Right lung (tissue), 5 donors: Measurements from ENCODE around the gene DIPK1B. TPM values are rescaled to one million over a fixed set of nuclear protein-coding genes. Genes with fewer than 3 reads are reported as not detected.
A peak's percentile ranks its signal among the peaks of the same experiment; 100 is the strongest.

Source experiments
- DNase-seq, 2 donors: peaks; one replicate each; pipeline ENCODE4 v3.0.0-alpha.2; 2013
- polyA plus RNA-seq, 5 donors: library from polyadenylated mRNA; unstranded; fragments of 120-200 nt; gene quantifications; one replicate each; pipeline versions ENCODE4 v1.2.1 to v1.2.3, GENCODE V29; 2013; ENCODE audit warnings: inconsistent platforms in 1 of 5, low replicate concordance in 1 of 5; ENCODE audit not compliant: insufficient read length in 5 of 5, insufficient read depth in 1 of 5

DIPK1B gene
- polyA plus RNA-seq, 5 donors: 22.7 to 47.6 (median 29.8) TPM

GRCh38 chr9:136734837-136735496 is 22.6 kb downstream of the DIPK1B start:
- DNase-seq: no peak

- DNase-seq: no peak
Observed at GRCh38 chr9:136735812-136736480, 23.6 kb downstream of the DIPK1B start.

- no peak for DNase-seq
Observed at GRCh38 chr9:136738960-136739359, 26.6 kb downstream of the DIPK1B start.

GRCh38 chr9:136739509-136739908 is 27.1 kb downstream of the DIPK1B start:
- DNase-seq: no peak

- no peak for DNase-seq
Observed at GRCh38 chr9:136740069-136740468, 27.7 kb downstream of the DIPK1B start.

GRCh38 chr9:136740491-136740890 is 28.1 kb downstream of the DIPK1B start:
- DNase-seq: no peak

GRCh38 chr9:136740971-136741882 is 28.9 kb downstream of the DIPK1B start:
- DNase-seq: peak; percentile 45 to 59

- DNase-seq: no peak
Observed at GRCh38 chr9:136741883-136742571, 29.7 kb downstream of the DIPK1B start.

- DNase-seq: no peak
Observed at GRCh38 chr9:136742591-136743391, 30.4 kb downstream of the DIPK1B start, which contains the start of gene LCN10. Gene LCN10, minus strand, starts transcription at chr9:136742940. Its CDS starts 37 bp downstream, at chr9:136742903.

GRCh38 chr9:136743639-136744211 is 31.4 kb downstream of the DIPK1B start:
- DNase-seq: no peak

GRCh38 chr9:136744773-136745172 is 32.4 kb downstream of the DIPK1B start:
- no peak for DNase-seq

GRCh38 chr9:136745389-136746154 is 33.2 kb downstream of the DIPK1B start:
- DNase-seq: no peak

- no peak for DNase-seq
Observed at GRCh38 chr9:136746155-136746490, 33.8 kb downstream of the DIPK1B start.

- DNase-seq: no peak
Observed at GRCh38 chr9:136746621-136747020, 34.2 kb downstream of the DIPK1B start.

GRCh38 chr9:136747161-136748060 is 35.0 kb downstream of the DIPK1B start:
- no peak for DNase-seq

- no peak for DNase-seq
Observed at GRCh38 chr9:136748201-136748600, 35.8 kb downstream of the DIPK1B start, which contains the start of gene LCN6. Gene LCN6, minus strand, starts transcription at chr9:136748525. Its CDS starts 42 bp downstream, at chr9:136748483.

GRCh38 chr9:136748666-136749611 is 36.6 kb downstream of the DIPK1B start:
- no peak for DNase-seq
